Keratinocyte (primary cell): Measurements from ENCODE around the gene CDT1. TPM values are rescaled to one million over a fixed set of nuclear protein-coding genes. Genes with fewer than 3 reads are reported as not detected.
A peak's percentile ranks its signal among the peaks of the same experiment; 100 is the strongest.
"Not testable (repeated sequence)": the region's sequence is repeated elsewhere in the genome, so short reads cannot be mapped to it uniquely, and the experiment has no call there.

Experiments
- DNase-seq: peaks from one replicate; pipeline ENCODE4 v3.0.0-alpha.2; 2011; ENCODE audit warnings: low read depth, missing footprints, low spot score
- FAIRE-seq: peaks from 2 replicates; lab custom pipeline; 2011; peaks lifted over from hg19 to GRCh38; lab: Jason Lieb, UNC
- H2AFZ ChIP-seq: 2 replicates; pipeline ENCODE4 v1.6.0; 2012; ENCODE audit warnings: low read length, control low read depth, inconsistent platforms; ENCODE audit not compliant: control insufficient read depth
- H3K27ac ChIP-seq: 2 replicates; pipeline ENCODE4 v1.5.1; 2011; ENCODE audit warnings: low read length; ENCODE audit not compliant: control insufficient read depth, insufficient read depth
- H3K27me3 ChIP-seq: 3 replicates; pipeline ENCODE4 v1.6.0; 2011; ENCODE audit warnings: low read length; ENCODE audit not compliant: control insufficient read depth, insufficient read depth; ENCODE audit errors: extremely low read depth
- H3K36me3 ChIP-seq, 2 experiments: 2 replicates in 1 of 2; 3 replicates in 1 of 2; pipeline ENCODE4 v1.5.1; 2011; ENCODE audit warnings: low read length in 2 of 2, mild to moderate bottlenecking in 1 of 2; ENCODE audit not compliant: control insufficient read depth in 2 of 2, insufficient read depth in 2 of 2; ENCODE audit errors: extremely low read depth in 1 of 2
- H3K4me1 ChIP-seq: 3 replicates; pipeline ENCODE4 v1.5.1; 2011; ENCODE audit warnings: low read length; ENCODE audit not compliant: control insufficient read depth, insufficient read depth; ENCODE audit errors: extremely low read depth
- H3K4me2 ChIP-seq: 3 replicates; pipeline ENCODE4 v1.6.0; 2011; ENCODE audit warnings: low read depth, low read length; ENCODE audit not compliant: control insufficient read depth, insufficient read depth; ENCODE audit errors: extremely low read depth
- H3K4me3 ChIP-seq, 3 experiments: fragments of 200-600 bp in 1 of 3; sonication (generic) in 1 of 3; 2 replicates in 2 of 3; 3 replicates in 1 of 3; pipeline ENCODE4 v1.5.1; 2011 to 2016; ENCODE audit warnings: low read length in 3 of 3, mild to moderate bottlenecking in 3 of 3, control low read depth in 2 of 3, inconsistent platforms in 1 of 3, low read depth in 1 of 3, mixed read lengths in 1 of 3, mixed run types in 1 of 3, moderate library complexity in 1 of 3; ENCODE audit not compliant: control insufficient read depth in 2 of 3, insufficient read depth in 2 of 3; ENCODE audit errors: extremely low read depth in 1 of 3
- H3K79me2 ChIP-seq: 2 replicates; pipeline ENCODE4 v1.6.0; 2012; ENCODE audit warnings: low read length; ENCODE audit not compliant: control insufficient read depth, insufficient read depth
- H3K9ac ChIP-seq: 3 replicates; pipeline ENCODE4 v1.6.0; 2011; ENCODE audit warnings: low read length; ENCODE audit not compliant: control insufficient read depth, insufficient read depth; ENCODE audit errors: extremely low read depth
- H3K9me1 ChIP-seq: 3 replicates; pipeline ENCODE4 v1.6.0; 2011; ENCODE audit warnings: low read length; ENCODE audit not compliant: control insufficient read depth, insufficient read depth; ENCODE audit errors: extremely low read depth
- H3K9me3 ChIP-seq: 2 replicates; pipeline ENCODE4 v1.5.1; 2012; ENCODE audit warnings: low read depth, low read length; ENCODE audit not compliant: control insufficient read depth
- H4K20me1 ChIP-seq: 3 replicates; pipeline ENCODE4 v1.6.0; 2011; ENCODE audit warnings: low read length; ENCODE audit not compliant: control insufficient read depth, insufficient read depth; ENCODE audit errors: extremely low read depth
- CTCF ChIP-seq, 3 experiments: IDR thresholded peaks in 1 of 3; conservative IDR thresholded peaks in 1 of 3; optimal IDR thresholded peaks in 1 of 3; 2 replicates in 2 of 3; 3 replicates in 1 of 3; pipeline versions ENCODE3 to v1.5.1; 2011; ENCODE audit warnings: low read length in 3 of 3, mild to moderate bottlenecking in 3 of 3, moderate library complexity in 2 of 3, control low read depth in 1 of 3, inconsistent platforms in 1 of 3; ENCODE audit not compliant: insufficient read depth in 2 of 3; ENCODE audit errors: extremely low read depth in 1 of 3
- EZH2 ChIP-seq: IDR thresholded peaks from one replicate; pipeline ENCODE4 v1.6.1; 2012; ENCODE audit warnings: inconsistent platforms, mild to moderate bottlenecking, low read length, moderate library complexity
- dilution Hi-C: fragments of 300-500 bp; cut with MboI; formaldehyde crosslinking; loops from one replicate; pipeline ENCODE4 v1.7.0; 2020; ENCODE audit warnings: low sequenced_read_pairs; ENCODE audit not compliant: extremely low pct_ligation_motif_present
- polyA plus RNA-seq, 5 experiments: library from polyadenylated mRNA; depleted of rRNA in 3 of 5; stranded (reverse) in 3 of 5; stranded (forward) in 1 of 5; unstranded in 1 of 5; fragments of >200 nt; gene quantifications; 1 replicate in 1 of 5; 2 replicates in 3 of 5; 3 replicates in 1 of 5; pipeline versions ENCODE4 v1.2.1 to v1.2.3, GENCODE V29; 2011 to 2012; ENCODE audit warnings: missing spikeins in 2 of 5, low read depth in 1 of 5, low replicate concordance in 1 of 5

CDT1 gene
- polyA plus RNA-seq, 1 donor (not counting 4 experiments of a cell fraction or from before 2014, with no cell fraction given) = 2.0 TPM

DNA sequence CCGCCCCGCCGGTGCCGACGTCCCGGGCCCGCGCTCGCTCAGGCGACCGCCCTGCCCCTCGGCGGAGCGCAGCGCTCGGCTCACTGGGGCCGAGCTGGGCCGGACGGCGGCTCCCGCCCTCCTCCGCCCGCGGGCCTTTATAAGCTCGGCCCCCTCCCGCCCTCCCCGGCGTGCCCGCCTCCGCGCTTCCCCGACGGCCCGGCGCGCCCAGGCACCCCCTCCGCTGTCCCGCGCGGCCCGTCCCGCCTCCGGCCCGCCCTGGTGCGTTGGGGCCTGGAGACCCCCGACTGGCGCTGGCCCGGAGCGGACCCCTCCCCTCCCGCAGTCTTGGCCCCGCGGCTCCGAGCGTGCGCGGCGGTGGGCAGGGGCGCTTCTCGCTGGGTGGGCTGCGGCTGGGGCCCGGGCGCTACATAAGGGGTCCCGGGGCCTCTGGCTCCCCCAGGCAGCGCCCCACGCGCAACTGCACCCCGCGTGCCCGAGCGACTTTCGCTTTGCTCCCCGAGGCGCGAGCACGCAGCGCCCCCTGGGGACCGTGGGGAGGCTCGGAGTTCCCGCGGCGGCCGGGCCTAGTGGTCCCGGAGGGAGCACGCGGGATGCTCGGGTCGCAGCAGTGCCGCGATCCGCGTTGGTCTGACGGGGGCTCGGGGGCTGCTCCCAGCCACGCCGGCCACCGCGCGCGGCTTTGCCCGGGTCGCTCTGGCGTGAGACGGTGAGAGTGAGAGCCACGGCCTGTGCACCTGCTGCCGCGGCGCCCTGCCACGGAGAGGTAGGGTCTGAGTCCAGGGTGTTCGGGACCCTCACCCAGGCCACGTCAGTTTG is 18.3 kb upstream of the CDT1 start, which contains the start of gene PIEZO1:
TSS of gene PIEZO1 (minus strand) at position 115 of the 819 bp plus-strand sequence. CDS start 256 bp downstream, outside the sequence.
- peak within 1 kb of the TSS; percentile 75 to 93 (median 78) for H3K4me3 ChIP-seq
- no peak for DNase-seq
- TF ChIP-seq CTCF (optimal IDR thresholded peaks at IDR 0.05 in 1 of 3, IDR thresholded peaks at IDR 0.05 in 1 of 3, conservative IDR thresholded peaks at IDR 0.05 in 1 of 3; ENCODE audit: extremely low read depth in 1 of 3, insufficient read depth in 2 of 3, low read length in 3 of 3) (peak; percentile 46 to 86 (median 86)), EZH2 (no peak)
- H3K36me3 ChIP-seq = peaks cover 0 to 1% of the 10 kb centered on the region in 2 experiments
- peaks cover 18% of the 10 kb centered on the region for H4K20me1 ChIP-seq
- H3K4me1 ChIP-seq = peaks cover 34% of the 10 kb centered on the region
- H3K9ac ChIP-seq = peak within 1 kb of the TSS; percentile 95
- H3K4me2 ChIP-seq = peak within 1 kb of the TSS; percentile 100
- H3K27ac ChIP-seq = peak within 1 kb of the TSS; percentile 93
- H2AFZ ChIP-seq = peak within 1 kb of the TSS; percentile 19
- no peak for FAIRE-seq
- dilution Hi-C loops = no loop called here
- peaks cover 6% of the 10 kb centered on the region for H3K27me3 ChIP-seq
- H3K9me1 ChIP-seq = no peaks in the 10 kb centered on the region
- H3K79me2 ChIP-seq = peaks cover 44% of the 10 kb centered on the region
- no peaks in the 10 kb centered on the region for H3K9me3 ChIP-seq

DNA sequence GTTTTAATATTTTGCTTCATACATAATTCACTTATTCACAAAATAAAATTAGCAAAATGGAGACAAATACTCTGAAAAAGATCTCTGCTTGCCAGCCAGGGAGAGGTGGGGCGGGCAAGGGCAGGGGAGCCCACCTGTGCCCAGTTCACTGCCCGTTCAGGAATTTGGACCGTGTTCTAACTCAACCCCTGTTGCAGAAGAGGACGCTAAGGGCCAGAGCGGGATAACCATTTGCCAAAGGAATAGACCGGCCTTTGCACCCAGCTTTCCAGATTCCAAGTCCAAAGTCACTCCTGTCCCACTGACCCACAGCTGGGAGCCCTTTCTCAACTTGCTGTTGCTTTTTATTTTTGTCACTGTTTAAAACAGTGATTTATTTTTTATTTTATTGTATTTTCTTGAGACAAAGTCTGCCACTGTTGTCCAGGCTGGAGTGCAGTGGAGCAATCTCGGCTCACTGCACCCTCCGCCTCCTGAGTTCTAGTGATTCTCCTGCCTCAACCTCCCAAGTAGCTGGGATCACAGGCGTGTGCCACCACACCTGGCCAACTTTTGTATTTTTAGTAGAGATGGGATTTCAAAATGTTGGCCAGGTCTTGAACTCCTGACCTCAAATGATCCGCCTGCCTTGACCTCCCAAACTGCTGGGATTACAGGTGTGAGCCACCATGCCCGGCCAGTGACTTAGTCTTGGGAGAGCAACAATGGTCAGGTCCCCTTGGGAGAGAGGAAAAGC is 15.8 kb upstream of the CDT1 start:
- Histone ChIP-seq H3K27ac (no peak overlapping the region), H3K9me3 (no peaks in the 10 kb centered on the region), H3K79me2 (peaks cover 21% of the 10 kb centered on the region), H3K4me1 (peaks cover 11% of the 10 kb centered on the region), H3K36me3 (no peaks in the 10 kb centered on the region), H3K27me3 (peaks cover 20% of the 10 kb centered on the region), H3K4me3 (no peak overlapping the region), H2AFZ (no peak overlapping the region), H3K9me1 (no peaks in the 10 kb centered on the region), H3K9ac (no peak overlapping the region), H4K20me1 (peaks cover 3% of the 10 kb centered on the region), H3K4me2 (no peak overlapping the region)
- no peak for FAIRE-seq
- dilution Hi-C loops = no loop called here
- no peak for TF ChIP-seq EZH2
- TF ChIP-seq CTCF (optimal IDR thresholded peaks at IDR 0.05 in 1 of 3, IDR thresholded peaks at IDR 0.05 in 1 of 3, conservative IDR thresholded peaks at IDR 0.05 in 1 of 3; ENCODE audit: extremely low read depth in 1 of 3, insufficient read depth in 2 of 3, low read length in 3 of 3) = no peak
- DNase-seq = no peak

- H4K20me1 ChIP-seq, FAIRE-seq, H3K4me2 ChIP-seq, H2AFZ ChIP-seq, H3K9ac ChIP-seq, H3K36me3 ChIP-seq, H3K4me1 ChIP-seq, H3K27ac ChIP-seq, H3K4me3 ChIP-seq, dilution Hi-C loops, DNase-seq, H3K9me1 ChIP-seq, H3K9me3 ChIP-seq: not testable (repeated sequence)
- peaks cover 25% of the 10 kb centered on the region for H3K27me3 ChIP-seq
- peaks cover 11% of the 10 kb centered on the region for H3K79me2 ChIP-seq
These were observed 14.8 kb upstream of the CDT1 start for GRCh38 chr16:88788749-88789148.
